ENCODE data around the gene DRAXIN. TPM values are rescaled to one million over a fixed set of nuclear protein-coding genes. Genes with fewer than 3 reads are reported as not detected.

Gene DRAXIN
- total RNA-seq, 1 experiment from 2014 or later, result 20.5 TPM

- H3K9ac ChIP-seq (ENCODE audit: extremely low read depth, insufficient read length, low read length), result no peak overlapping the region
- H2BK5ac ChIP-seq (ENCODE audit: insufficient read length, low read length), result no peak overlapping the region
- H3K4me1 ChIP-seq (ENCODE audit: insufficient read depth, low read length), result peaks cover 4% of the 10 kb centered on the region; the same call in 1 of the 2 replicates
- no peaks in the 10 kb centered on the region for H4K20me1 ChIP-seq (ENCODE audit: control insufficient read depth, insufficient read depth, insufficient read length)
- H3K18ac ChIP-seq (ENCODE audit: insufficient read length, low read depth, low read length), result no peak overlapping the region
- H3K23ac ChIP-seq (ENCODE audit: insufficient read length, low read depth, low read length), result no peak overlapping the region
- H4K8ac ChIP-seq (replicated peaks; ENCODE audit: insufficient read length, low read depth, low read length), result no peak overlapping the region
- no peaks in the 10 kb centered on the region for H3K27me3 ChIP-seq (ENCODE audit: insufficient read depth, low read length)
- Mint-ChIP-seq H3K36me3 (ENCODE audit: insufficient read depth in 1 of 3, low read depth in 3 of 3) (peaks cover 13 to 29% (median 16%) of the 10 kb centered on the region in 3 experiments), H3K27ac (peak overlapping the region in 2 of 3 experiments; percentile 36 to 77; a peak in 2 of 7 replicates), H3K9me3 (no peaks in the 10 kb centered on the region), H3K4me3 (peak overlapping the region in 1 of 2 experiments; percentile 48; a peak in 1 of 5 replicates), H3K27me3 (ENCODE audit: low read depth) (no peaks in the 10 kb centered on the region), H3K4me1 (peaks cover 45 to 51% of the 10 kb centered on the region in 2 experiments)
- H2BK120ac ChIP-seq (ENCODE audit: low read depth, low read length, poor library complexity, severe bottlenecking), result no peak overlapping the region
- no peak overlapping the region for H3T11ph ChIP-seq (ENCODE audit: low read length)
- H4K5ac ChIP-seq (ENCODE audit: insufficient read length, low read depth, low read length), result no peak overlapping the region
- H2AFZ ChIP-seq (ENCODE audit: low read length), result no peak overlapping the region
- no peak overlapping the region for H3K14ac ChIP-seq (ENCODE audit: insufficient read depth, low read length)
- no peak overlapping the region for H2BK12ac ChIP-seq (ENCODE audit: insufficient read length, low read depth, low read length)
- no peak; the same call in 2 of the 3 replicates for TF ChIP-seq CTCF (conservative IDR thresholded peaks at IDR 0.05)
- no peak overlapping the region for H2BK15ac ChIP-seq (ENCODE audit: low read depth, low read length)
- no peak overlapping the region for H3K56ac ChIP-seq (ENCODE audit: insufficient read length, low read depth, low read length)
- no peak overlapping the region for H2BK20ac ChIP-seq (ENCODE audit: low read depth, low read length, poor library complexity, severe bottlenecking)
- no peak overlapping the region for H3K4me2 ChIP-seq (ENCODE audit: insufficient read depth, insufficient read length, low read length)
- no peaks in the 10 kb centered on the region for H3K9me3 ChIP-seq (ENCODE audit: control insufficient read depth, low read depth, low read length)
- H4K91ac ChIP-seq (ENCODE audit: insufficient read length, low read depth, low read length), result no peak overlapping the region
- H3K79me1 ChIP-seq (ENCODE audit: insufficient read depth, low read depth, low read length, poor library complexity, severe bottlenecking), result no peaks in the 10 kb centered on the region
- H2AK5ac ChIP-seq (ENCODE audit: insufficient read length, low read length), result no peak overlapping the region
- no peaks in the 10 kb centered on the region for H3K23me2 ChIP-seq (ENCODE audit: insufficient read length, low read depth, low read length, poor library complexity, severe bottlenecking)
- no CpG with 5 or more reads among the region's 17 CpGs for WGBS (ENCODE audit: extremely low coverage, insufficient read length, low lambda C conversion rate)
- peak; percentile 54 for DNase-seq
- no peaks in the 10 kb centered on the region for H3K79me2 ChIP-seq (ENCODE audit: insufficient read depth, low read length)
- no peak overlapping the region for H3K4ac ChIP-seq (ENCODE audit: low read depth, low read length)
- no peak overlapping the region for H3K27ac ChIP-seq (ENCODE audit: insufficient read length, low read depth, low read length)
Measured at GRCh38 chr1:11707621-11708276, 16.2 kb downstream of the DRAXIN start.

All from H9 (cell line).